CD4-positive, alpha-beta T cell treated with Interleukin-4 for 4 hours (primary cell): ENCODE data around the gene IRF3.
A peak's percentile ranks its signal among the peaks of the same experiment; 100 is the strongest.

Source experiments
- DNase-seq: peaks from one replicate; pipeline ENCODE4 v3.0.0-alpha.2; 2020

Gene IRF3

GRCh38 chr19:49665351-49666119 lies at the start of gene IRF3, which contains the start of gene BCL2L12:
Gene IRF3 (minus strand): TSS chr19:49665857. CDS start chr19:49664838, 1,019 bp downstream.
Gene BCL2L12 (plus strand): TSS chr19:49665933. CDS start chr19:49666693, 760 bp downstream.
- peak; percentile 98 for DNase-seq

- DNase-seq: no peak
Observed at GRCh38 chr19:49713236-49713845, 47.7 kb upstream of the IRF3 start.

- DNase-seq: no peak
Observed at GRCh38 chr19:49712397-49712859, 46.8 kb upstream of the IRF3 start.

- DNase-seq: no peak
Observed at GRCh38 chr19:49710372-49710951, 44.8 kb upstream of the IRF3 start.

GRCh38 chr19:49705919-49706318 lies 40.3 kb upstream of the IRF3 start:
- no peak for DNase-seq

GRCh38 chr19:49704888-49705642 lies 39.4 kb upstream of the IRF3 start:
- no peak for DNase-seq

- DNase-seq: no peak
Observed at GRCh38 chr19:49701271-49701786, 35.7 kb upstream of the IRF3 start.

GRCh38 chr19:49700563-49700962 lies 34.9 kb upstream of the IRF3 start:
- no peak for DNase-seq

GRCh38 chr19:49699364-49699763 lies 33.7 kb upstream of the IRF3 start:
- DNase-seq: no peak

- no peak for DNase-seq
Observed at GRCh38 chr19:49696865-49697264, 31.2 kb upstream of the IRF3 start.

- no peak for DNase-seq
Observed at GRCh38 chr19:49696115-49696514, 30.5 kb upstream of the IRF3 start.

GRCh38 chr19:49692147-49692506 lies 26.5 kb upstream of the IRF3 start:
- DNase-seq: no peak

GRCh38 chr19:49691243-49692146 lies 25.8 kb upstream of the IRF3 start:
- no peak for DNase-seq

- peak; percentile 37 for DNase-seq
Observed at GRCh38 chr19:49690656-49691242, 25.1 kb upstream of the IRF3 start, which contains the start of gene CPT1C. Gene CPT1C (plus strand): TSS chr19:49691116. CDS start chr19:49692253, 1,137 bp downstream.

GRCh38 chr19:49690079-49690655 lies 24.5 kb upstream of the IRF3 start:
- DNase-seq: no peak

GRCh38 chr19:49689133-49690078 lies 23.7 kb upstream of the IRF3 start, which contains the start of gene ADM5:
Gene ADM5 (plus strand): TSS chr19:49689594. CDS start chr19:49689838, 244 bp downstream.
- DNase-seq: peak; percentile 7

GRCh38 chr19:49688531-49689132 lies 23.0 kb upstream of the IRF3 start:
- no peak for DNase-seq

- no peak for DNase-seq
Observed at GRCh38 chr19:49687566-49688316, 22.1 kb upstream of the IRF3 start.
